Uterus (tissue), 2 donors: ENCODE measurements around the gene PNLIP.

Experiments
- POLR2A ChIP-seq, 2 donors: fragments of 450-650 bp; IDR thresholded peaks; one replicate each; pipeline ENCODE4 v1.6.1; 2016; ENCODE audit warnings: antibody characterized with exemption in 2 of 2, mild to moderate bottlenecking in 1 of 2, moderate library complexity in 1 of 2
- TF ChIP-seq, protein P1 (sequence below), 4 experiments: fragments of 200-600 bp in 2 of 4; fragments of 450-650 bp in 2 of 4; sonication (generic) in 2 of 4; IDR thresholded peaks; one replicate each; pipeline ENCODE4 v1.5.1; 2016 to 2019; ENCODE audit warnings: antibody characterized with exemption in 4 of 4, mild to moderate bottlenecking in 2 of 4, moderate library complexity in 1 of 4

DNA sequence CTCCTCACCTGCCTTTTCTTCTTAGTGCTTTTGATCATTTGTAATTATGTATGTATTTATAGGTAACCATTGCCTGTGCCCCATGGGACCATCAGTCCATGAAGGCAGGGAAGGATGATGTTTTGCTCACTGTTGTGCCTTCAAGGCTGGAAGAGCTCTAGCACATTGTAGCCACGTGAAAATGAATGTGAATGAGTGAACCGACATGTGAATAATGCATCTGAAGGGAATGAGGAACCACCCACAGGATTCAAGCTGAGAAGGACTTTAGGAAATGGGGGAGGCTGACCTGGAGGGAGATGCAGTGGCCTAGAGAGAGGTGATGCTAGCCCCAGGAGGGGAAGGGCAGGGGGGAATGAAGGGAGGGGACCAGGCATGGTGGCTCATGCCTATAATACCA is 69.1 kb downstream of the PNLIP start:
- TF ChIP-seq, protein P1, sequence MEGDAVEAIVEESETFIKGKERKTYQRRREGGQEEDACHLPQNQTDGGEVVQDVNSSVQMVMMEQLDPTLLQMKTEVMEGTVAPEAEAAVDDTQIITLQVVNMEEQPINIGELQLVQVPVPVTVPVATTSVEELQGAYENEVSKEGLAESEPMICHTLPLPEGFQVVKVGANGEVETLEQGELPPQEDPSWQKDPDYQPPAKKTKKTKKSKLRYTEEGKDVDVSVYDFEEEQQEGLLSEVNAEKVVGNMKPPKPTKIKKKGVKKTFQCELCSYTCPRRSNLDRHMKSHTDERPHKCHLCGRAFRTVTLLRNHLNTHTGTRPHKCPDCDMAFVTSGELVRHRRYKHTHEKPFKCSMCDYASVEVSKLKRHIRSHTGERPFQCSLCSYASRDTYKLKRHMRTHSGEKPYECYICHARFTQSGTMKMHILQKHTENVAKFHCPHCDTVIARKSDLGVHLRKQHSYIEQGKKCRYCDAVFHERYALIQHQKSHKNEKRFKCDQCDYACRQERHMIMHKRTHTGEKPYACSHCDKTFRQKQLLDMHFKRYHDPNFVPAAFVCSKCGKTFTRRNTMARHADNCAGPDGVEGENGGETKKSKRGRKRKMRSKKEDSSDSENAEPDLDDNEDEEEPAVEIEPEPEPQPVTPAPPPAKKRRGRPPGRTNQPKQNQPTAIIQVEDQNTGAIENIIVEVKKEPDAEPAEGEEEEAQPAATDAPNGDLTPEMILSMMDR (IDR thresholded peaks at IDR 0.05) = no peak
- no peak for TF ChIP-seq POLR2A (IDR thresholded peaks at IDR 0.05)
